ENCODE measurements around the gene JAZF1. TPM values are rescaled to one million over a fixed set of nuclear protein-coding genes. Genes with fewer than 3 reads are reported as not detected.
"Not testable (repeated sequence)": the region's sequence is repeated elsewhere in the genome, so short reads cannot be mapped to it uniquely, and the experiment has no call there.

JAZF1 gene
- total RNA-seq, 2 donors from 2014 or later, result 13.9 to 16.5 TPM

DNA sequence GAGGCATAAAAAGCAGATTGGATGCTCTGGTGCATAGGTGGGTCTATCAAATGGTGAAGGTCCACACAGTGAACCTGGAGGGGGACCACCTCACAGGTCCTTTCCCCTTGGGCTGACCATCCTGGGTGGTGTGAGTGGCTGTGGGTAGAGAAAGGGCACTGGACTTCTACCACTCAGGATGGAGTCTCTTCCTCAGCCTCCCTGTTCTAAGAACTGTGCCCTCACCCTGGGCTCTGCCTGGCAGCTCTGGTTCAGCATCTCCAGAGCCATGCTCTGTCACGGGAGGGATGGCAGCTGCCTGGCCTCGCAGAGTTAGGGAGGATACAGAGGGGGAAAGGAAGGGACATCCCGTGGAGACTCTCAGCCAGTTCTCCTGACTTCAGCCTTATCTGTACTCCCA is 318.8 kb downstream of the JAZF1 start:
- no peaks in the 10 kb centered on the region for H3K4me1 ChIP-seq (ENCODE audit: control insufficient read depth in 1 of 2, low read depth in 2 of 2)
- H3K4me3 ChIP-seq, result no peak overlapping the region
- ATAC-seq (ENCODE audit: insufficient number of reproducible peaks, low FRiP score, low read depth) (no peak), DNase-seq (ENCODE audit: low spot score) (no peak)
- H3K27ac ChIP-seq, result no peak overlapping the region
- TF ChIP-seq, protein P1, sequence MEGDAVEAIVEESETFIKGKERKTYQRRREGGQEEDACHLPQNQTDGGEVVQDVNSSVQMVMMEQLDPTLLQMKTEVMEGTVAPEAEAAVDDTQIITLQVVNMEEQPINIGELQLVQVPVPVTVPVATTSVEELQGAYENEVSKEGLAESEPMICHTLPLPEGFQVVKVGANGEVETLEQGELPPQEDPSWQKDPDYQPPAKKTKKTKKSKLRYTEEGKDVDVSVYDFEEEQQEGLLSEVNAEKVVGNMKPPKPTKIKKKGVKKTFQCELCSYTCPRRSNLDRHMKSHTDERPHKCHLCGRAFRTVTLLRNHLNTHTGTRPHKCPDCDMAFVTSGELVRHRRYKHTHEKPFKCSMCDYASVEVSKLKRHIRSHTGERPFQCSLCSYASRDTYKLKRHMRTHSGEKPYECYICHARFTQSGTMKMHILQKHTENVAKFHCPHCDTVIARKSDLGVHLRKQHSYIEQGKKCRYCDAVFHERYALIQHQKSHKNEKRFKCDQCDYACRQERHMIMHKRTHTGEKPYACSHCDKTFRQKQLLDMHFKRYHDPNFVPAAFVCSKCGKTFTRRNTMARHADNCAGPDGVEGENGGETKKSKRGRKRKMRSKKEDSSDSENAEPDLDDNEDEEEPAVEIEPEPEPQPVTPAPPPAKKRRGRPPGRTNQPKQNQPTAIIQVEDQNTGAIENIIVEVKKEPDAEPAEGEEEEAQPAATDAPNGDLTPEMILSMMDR (IDR thresholded peaks at IDR 0.05), result no peak
- no peaks in the 10 kb centered on the region for H3K27me3 ChIP-seq (replicated peaks; ENCODE audit: insufficient read depth)
- H3K9me3 ChIP-seq, result no peaks in the 10 kb centered on the region
- H3K36me3 ChIP-seq, result no peaks in the 10 kb centered on the region

DNA sequence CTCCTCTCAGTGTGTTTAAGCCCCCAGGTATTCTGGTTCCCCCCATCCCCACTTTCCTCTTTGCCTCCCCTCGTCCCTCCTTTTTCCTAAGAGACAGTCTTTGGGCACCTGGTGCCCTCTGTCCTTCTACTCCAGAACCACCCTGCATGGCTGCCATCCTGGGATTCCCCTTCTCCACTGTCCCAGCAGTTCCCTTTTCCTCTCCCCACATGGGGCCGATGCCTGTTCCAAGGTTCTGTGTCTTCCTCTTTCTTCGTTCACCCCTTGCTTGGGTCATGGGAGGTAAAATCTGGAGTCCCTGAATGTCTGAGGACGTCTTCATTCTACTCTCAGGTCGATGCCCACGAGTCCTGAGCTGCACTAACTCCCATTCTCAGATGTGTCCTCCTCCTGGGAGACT is 319.8 kb downstream of the JAZF1 start:
- Histone ChIP-seq H3K9me3 (no peaks in the 10 kb centered on the region), H3K27ac (no peak overlapping the region), H3K4me1 (ENCODE audit: control insufficient read depth in 1 of 2, low read depth in 2 of 2) (no peaks in the 10 kb centered on the region), H3K4me3 (no peak overlapping the region), H3K36me3 (no peaks in the 10 kb centered on the region), H3K27me3 (replicated peaks; ENCODE audit: insufficient read depth) (no peaks in the 10 kb centered on the region)
- no peak for ATAC-seq (ENCODE audit: insufficient number of reproducible peaks, low FRiP score, low read depth)
- TF ChIP-seq, protein P1 (IDR thresholded peaks at IDR 0.05), result no peak
- no peak for DNase-seq (ENCODE audit: low spot score)

DNA sequence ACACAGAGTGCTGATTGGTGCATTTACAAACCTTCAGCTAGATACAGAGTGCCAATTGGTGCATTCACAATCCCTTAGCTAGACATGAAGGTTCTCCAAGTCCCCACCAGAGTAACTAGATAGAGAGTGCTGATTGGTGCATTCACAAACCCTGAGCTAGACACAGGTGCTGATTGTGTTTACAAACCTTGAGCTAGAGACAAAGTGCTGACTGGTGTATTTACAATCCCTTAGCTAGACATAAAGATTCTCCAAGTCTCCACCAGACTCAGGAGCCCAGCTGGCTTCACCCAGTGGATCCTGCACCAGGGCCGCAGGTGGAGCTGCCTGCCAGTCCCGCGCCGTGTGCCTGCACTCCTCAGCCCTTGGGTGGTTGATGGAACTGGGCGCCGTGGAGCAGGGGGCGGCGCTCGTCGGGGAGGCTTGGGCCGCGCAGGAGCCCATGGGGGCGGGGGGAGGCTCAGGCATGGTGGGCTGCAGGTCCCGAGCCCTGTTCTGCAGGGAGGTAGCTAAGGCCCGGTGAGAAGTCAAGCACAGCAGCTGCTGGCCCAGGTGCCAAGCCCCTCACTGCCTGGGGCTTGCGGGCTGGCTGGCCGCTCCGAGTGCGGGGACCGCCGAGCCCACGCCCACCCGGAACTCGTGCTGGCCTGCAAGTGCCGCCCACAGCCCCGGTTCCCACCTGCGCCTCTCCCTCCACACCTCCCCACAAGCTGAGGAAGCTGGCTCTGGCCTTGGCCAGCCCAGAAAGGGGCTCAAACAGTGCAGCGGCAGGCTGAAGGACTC is 323.7 kb downstream of the JAZF1 start:
- not testable (repeated sequence) for H3K4me3 ChIP-seq; H3K27me3 ChIP-seq (replicated peaks; ENCODE audit: insufficient read depth); H3K36me3 ChIP-seq; ATAC-seq (ENCODE audit: insufficient number of reproducible peaks, low FRiP score, low read depth); H3K27ac ChIP-seq; DNase-seq (ENCODE audit: low spot score); H3K9me3 ChIP-seq; H3K4me1 ChIP-seq (ENCODE audit: control insufficient read depth in 1 of 2, low read depth in 2 of 2)

DNA sequence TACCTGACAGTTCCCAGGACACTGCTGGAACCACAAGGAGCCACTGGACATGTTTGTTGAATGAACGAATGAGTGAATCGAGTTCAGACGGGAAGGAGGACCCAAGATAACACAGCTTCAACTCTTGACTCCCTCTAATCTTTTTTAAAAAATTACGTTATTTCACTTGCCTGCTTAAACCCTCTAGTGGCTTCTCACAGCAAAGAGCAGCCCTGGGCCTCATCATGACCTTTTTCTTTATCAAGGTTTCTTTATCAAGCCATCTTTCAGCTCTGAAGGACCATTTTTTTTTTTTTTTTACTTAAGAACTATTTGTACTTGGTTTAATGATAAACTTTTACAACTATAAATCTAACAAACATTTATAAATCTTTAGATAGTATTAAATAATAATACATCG is 330.1 kb downstream of the JAZF1 start:
- TF ChIP-seq, protein P1 (IDR thresholded peaks at IDR 0.05), result no peak

DNA sequence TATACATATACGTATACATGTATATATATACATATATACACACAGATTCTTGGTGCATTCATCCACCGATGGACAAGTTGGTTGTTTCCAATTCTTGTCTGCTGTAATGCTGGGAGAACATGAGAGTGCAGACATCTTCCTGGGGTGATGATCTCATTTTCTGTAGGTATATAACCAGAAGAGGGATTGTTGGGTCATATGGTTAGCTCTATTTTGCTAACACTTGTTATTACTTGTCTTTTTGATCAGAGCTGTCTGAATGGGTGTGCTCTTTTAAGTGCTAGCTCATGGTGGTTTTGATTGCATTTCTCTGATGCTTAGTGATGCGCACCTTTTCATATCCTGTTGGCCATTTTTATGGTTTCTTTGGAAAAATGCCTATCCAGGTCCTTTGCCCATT is 334.2 kb downstream of the JAZF1 start:
- no peak overlapping the region for H3K4me3 ChIP-seq
- no peaks in the 10 kb centered on the region for H3K36me3 ChIP-seq
- no peak for ATAC-seq (ENCODE audit: insufficient number of reproducible peaks, low FRiP score, low read depth)
- H3K9me3 ChIP-seq, result no peaks in the 10 kb centered on the region
- DNase-seq (ENCODE audit: low spot score), result no peak
- no peak overlapping the region for H3K27ac ChIP-seq
- TF ChIP-seq, protein P1 (IDR thresholded peaks at IDR 0.05), result no peak
- peaks cover 4 to 17% of the 10 kb centered on the region in 2 donors for H3K4me1 ChIP-seq (ENCODE audit: control insufficient read depth in 1 of 2, low read depth in 2 of 2)
- H3K27me3 ChIP-seq (replicated peaks; ENCODE audit: insufficient read depth), result no peaks in the 10 kb centered on the region

More for the DNA sequence above, 330.1 kb downstream of the JAZF1 start:
- Histone ChIP-seq H3K27ac (no peak overlapping the region), H3K27me3 (replicated peaks; ENCODE audit: insufficient read depth) (no peaks in the 10 kb centered on the region), H3K4me3 (no peak overlapping the region), H3K9me3 (no peaks in the 10 kb centered on the region), H3K4me1 (ENCODE audit: control insufficient read depth in 1 of 2, low read depth in 2 of 2) (no peaks in the 10 kb centered on the region), H3K36me3 (no peaks in the 10 kb centered on the region)
- DNase-seq (ENCODE audit: low spot score) (no peak), ATAC-seq (ENCODE audit: insufficient number of reproducible peaks, low FRiP score, low read depth) (no peak)
